GM23338 (cell line): ENCODE data around the gene KRTAP22-2. TPM values are rescaled to one million over a fixed set of nuclear protein-coding genes. Genes with fewer than 3 reads are reported as not detected.

ENCODE experiments used
- ATAC-seq: fragments of 200-7000 bp; cut with Tn5 transposase; 3 replicates; pipeline ENCODE4 v1.9.1; 2020
- DNase-seq: peaks from one replicate; pipeline ENCODE4 v3.0.0-alpha.2; 2015; ENCODE audit warnings: low spot score
- H2AFZ ChIP-seq: fragments of 200-600 bp; sonication (generic); 2 replicates; pipeline ENCODE4 v1.8.0; 2016; ENCODE audit warnings: antibody characterized with exemption, mild to moderate bottlenecking, moderate library complexity
- H3F3A ChIP-seq: fragments of 200-600 bp; sonication (generic); replicated peaks from 2 replicates; pipeline ENCODE4 v1.8.0; 2017; ENCODE audit warnings: antibody characterized with exemption, mixed run types, low read depth
- H3K27ac ChIP-seq: fragments of 200-600 bp; sonication (generic); 2 replicates; pipeline ENCODE4 v1.6.1; 2016; ENCODE audit warnings: low read depth
- H3K27me3 ChIP-seq: fragments of 200-600 bp; sonication (generic); 2 replicates; pipeline ENCODE4 v1.8.0; 2016; ENCODE audit warnings: mild to moderate bottlenecking, mixed run types, moderate library complexity; ENCODE audit not compliant: insufficient read depth
- H3K36me3 ChIP-seq: fragments of 200-600 bp; sonication (generic); 2 replicates; pipeline ENCODE4 v1.8.0; 2016; ENCODE audit warnings: mild to moderate bottlenecking; ENCODE audit not compliant: insufficient read depth
- H3K4me1 ChIP-seq: fragments of 200-600 bp; sonication (generic); 2 replicates; pipeline ENCODE4 v1.8.0; 2016; ENCODE audit warnings: mild to moderate bottlenecking, moderate library complexity; ENCODE audit not compliant: insufficient read depth
- H3K4me2 ChIP-seq: fragments of 200-600 bp; sonication (generic); 2 replicates; pipeline ENCODE4 v1.7.1; 2017; ENCODE audit warnings: mixed run types
- H3K4me3 ChIP-seq: fragments of 200-600 bp; sonication (generic); 2 replicates; pipeline ENCODE4 v1.6.1; 2016; ENCODE audit warnings: mixed run types
- H3K79me2 ChIP-seq: fragments of 200-600 bp; sonication (generic); replicated peaks from 2 replicates; pipeline ENCODE4 v1.8.0; 2017; ENCODE audit warnings: mild to moderate bottlenecking; ENCODE audit not compliant: insufficient read depth
- H3K9me2 ChIP-seq: fragments of 200-600 bp; sonication (generic); 2 replicates; pipeline ENCODE4 v1.8.0; 2017; ENCODE audit not compliant: insufficient read depth
- H4K20me1 ChIP-seq: fragments of 200-600 bp; sonication (generic); replicated peaks from 2 replicates; pipeline ENCODE4 v1.8.0; 2017; ENCODE audit warnings: mild to moderate bottlenecking; ENCODE audit not compliant: insufficient read depth
- H3K27ac Mint-ChIP-seq: 2 replicates; pipeline ENCODE4 v1.8.0; 2020; ENCODE audit warnings: inconsistent platforms, mild to moderate bottlenecking, moderate library complexity, mixed read lengths
- H3K27me3 Mint-ChIP-seq: 3 replicates; pipeline ENCODE4 v1.8.0; 2022; ENCODE audit warnings: low read depth, mild to moderate bottlenecking, moderate library complexity, mixed read lengths, inconsistent platforms; ENCODE audit not compliant: insufficient read depth, poor library complexity
- H3K36me3 Mint-ChIP-seq: 3 replicates; pipeline ENCODE4 v1.8.0; 2021; ENCODE audit warnings: low read depth, mild to moderate bottlenecking, inconsistent platforms, moderate library complexity, mixed read lengths
- H3K4me1 Mint-ChIP-seq: 3 replicates; pipeline ENCODE4 v1.8.0; 2020; ENCODE audit warnings: mild to moderate bottlenecking, inconsistent platforms, mixed read lengths
- H3K4me3 Mint-ChIP-seq: 3 replicates; pipeline ENCODE4 v1.8.0; 2021; ENCODE audit warnings: moderate library complexity, mild to moderate bottlenecking, inconsistent platforms, mixed read lengths
- H3K9me3 Mint-ChIP-seq: 3 replicates; pipeline ENCODE4 v1.8.0; 2020; ENCODE audit warnings: moderate library complexity, mild to moderate bottlenecking, inconsistent platforms, mixed read lengths
- CREB1 ChIP-seq: fragments of 250-450 bp; sonication (Bioruptor Pico); IDR thresholded peaks from 2 replicates; pipeline ENCODE4 v1.5.0; 2020; ENCODE audit warnings: low read depth, mild to moderate bottlenecking, moderate library complexity
- CTCF ChIP-seq, 2 experiments: fragments of 200-600 bp in 1 of 2; sonication (generic) in 1 of 2; conservative IDR thresholded peaks; 2 replicates each; pipeline versions ENCODE4 v1.5.1 to v1.6.1; 2016 to 2017; ENCODE audit warnings: antibody characterized with exemption in 2 of 2, low read depth in 2 of 2, mild to moderate bottlenecking in 2 of 2, moderate library complexity in 1 of 2
- ETS1 ChIP-seq: IDR thresholded peaks from 2 replicates; pipeline ENCODE4 v1.6.1; 2016; ENCODE audit warnings: antibody characterized with exemption
- EZH2 ChIP-seq: fragments of 200-600 bp; sonication (generic); IDR thresholded peaks from one replicate; pipeline ENCODE4 v1.8.0; 2017; ENCODE audit warnings: antibody characterized with exemption, mild to moderate bottlenecking, low read depth; ENCODE audit not compliant: unreplicated experiment
- EZH2phosphoT487 ChIP-seq: fragments of 200-600 bp; sonication (generic); IDR thresholded peaks from one replicate; pipeline ENCODE4 v1.8.1; 2018; ENCODE audit warnings: antibody characterized with exemption; ENCODE audit not compliant: unreplicated experiment
- JUNB ChIP-seq: IDR thresholded peaks from one replicate; pipeline ENCODE4 v1.6.1; 2016; ENCODE audit warnings: antibody characterized with exemption; ENCODE audit not compliant: unreplicated experiment
- NANOG ChIP-seq: IDR thresholded peaks from 2 replicates; pipeline ENCODE4 v1.6.1; 2016; ENCODE audit warnings: antibody characterized with exemption, borderline replicate concordance
- POLR2AphosphoS5 ChIP-seq: IDR thresholded peaks from 2 replicates; pipeline ENCODE4 v1.6.1; 2016; ENCODE audit warnings: antibody characterized with exemption, low read depth
- REST ChIP-seq: IDR thresholded peaks from one replicate; pipeline ENCODE4 v1.6.1; 2018; ENCODE audit warnings: antibody characterized with exemption; ENCODE audit not compliant: unreplicated experiment
- STAT1 ChIP-seq: IDR thresholded peaks from one replicate; pipeline ENCODE4 v1.6.1; 2016; ENCODE audit warnings: antibody characterized with exemption; ENCODE audit not compliant: unreplicated experiment
- ZNF114 ChIP-seq: fragments of 250-450 bp; sonication (Bioruptor Pico); IDR thresholded peaks from 2 replicates; pipeline ENCODE4 v1.5.0; 2020; ENCODE audit warnings: mild to moderate bottlenecking, moderate library complexity
- ZNF331 ChIP-seq: fragments of 250-450 bp; sonication (Bioruptor Pico); IDR thresholded peaks from 2 replicates; pipeline ENCODE4 v1.5.0; 2020; ENCODE audit warnings: low read depth, mild to moderate bottlenecking, moderate library complexity
- ZNF462 ChIP-seq: fragments of 250-450 bp; sonication (Bioruptor Pico); IDR thresholded peaks from 2 replicates; pipeline ENCODE4 v1.5.0; 2020; ENCODE audit warnings: mild to moderate bottlenecking, moderate library complexity
- polyA plus RNA-seq: library from polyadenylated mRNA; unstranded; fragments of >200 nt; fragmentation: Nextera tagmentation; extraction: Ambion mirVana; gene quantifications from 2 replicates; pipeline ENCODE4 v1.2.1, GENCODE V29; 2016
- total RNA-seq: library from RNA; depleted of rRNA; stranded (reverse); fragments of >200 nt; shearing (Covaris generic); gene quantifications from 2 replicates; pipeline ENCODE4 v1.2.3, GENCODE V29; 2014

KRTAP22-2 gene
- total and polyA plus RNA-seq, 2 experiments from 2014 or later: not detected

GRCh38 chr21:30598802-30599201 lies 8.6 kb upstream of the KRTAP22-2 start, which contains the start of gene KRTAP6-2:
KRTAP6-2 (minus strand) TSS chr21:30598902; CDS start chr21:30598874, 28 bp downstream.
- Mint-ChIP-seq H3K36me3 (no peaks in the 10 kb centered on the region), H3K4me1 (no peaks in the 10 kb centered on the region), H3K4me3 (no peak within 1 kb of the TSS), H3K27me3 (no peaks in the 10 kb centered on the region), H3K27ac (no peak within 1 kb of the TSS), H3K9me3 (no peaks in the 10 kb centered on the region)
- ATAC-seq (no peak), DNase-seq (no peak)
- TF ChIP-seq REST: no peak
- no peak for TF ChIP-seq POLR2AphosphoS5
- no peak for TF ChIP-seq EZH2phosphoT487
- no peak for TF ChIP-seq CTCF (conservative IDR thresholded peaks at IDR 0.05; ENCODE audit: low read depth in 2 of 2)
- no peak for TF ChIP-seq STAT1
- no peak for TF ChIP-seq EZH2
- no peak for TF ChIP-seq NANOG
- TF ChIP-seq JUNB: no peak
- TF ChIP-seq CREB1 (CRISPR knock-in tag): no peak
- TF ChIP-seq ZNF114 (CRISPR knock-in tag): no peak
- TF ChIP-seq ZNF462 (CRISPR knock-in tag): no peak
- TF ChIP-seq ETS1: no peak
- no peak for TF ChIP-seq ZNF331 (CRISPR knock-in tag)
- Histone ChIP-seq H3K27me3 (no peaks in the 10 kb centered on the region), H3K27ac (no peak within 1 kb of the TSS), H3K4me3 (no peak within 1 kb of the TSS), H3K36me3 (no peaks in the 10 kb centered on the region), H3F3A (no peaks in the 10 kb centered on the region), H4K20me1 (no peaks in the 10 kb centered on the region), H3K9me2 (no peaks in the 10 kb centered on the region), H3K4me1 (no peaks in the 10 kb centered on the region), H2AFZ (no peak within 1 kb of the TSS), H3K4me2 (no peak within 1 kb of the TSS), H3K79me2 (no peaks in the 10 kb centered on the region)
